Measurements from ENCODE around the gene PRDX5. TPM values are rescaled to one million over a fixed set of nuclear protein-coding genes. Genes with fewer than 3 reads are reported as not detected.

PRDX5 gene
- polyA plus RNA-seq, 4 donors = 187 to 282 (median 212) TPM

GRCh38 chr11:64343767-64344559 lies 26.0 kb downstream of the PRDX5 start:
- DNase-seq (ENCODE audit: low read depth in 4 of 4, low spot score in 2 of 4) = no peak

- DNase-seq (ENCODE audit: low read depth in 4 of 4, low spot score in 2 of 4) = no peak
These were observed 26.9 kb downstream of the PRDX5 start for GRCh38 chr11:64344787-64345186.

- no peak for DNase-seq (ENCODE audit: low read depth in 4 of 4, low spot score in 2 of 4)
These were observed 29.4 kb downstream of the PRDX5 start for GRCh38 chr11:64347193-64347867.

GRCh38 chr11:64348383-64349024 lies 30.6 kb downstream of the PRDX5 start:
- DNase-seq (ENCODE audit: low read depth in 4 of 4, low spot score in 2 of 4) = no peak

GRCh38 chr11:64349025-64349387 lies 31.1 kb downstream of the PRDX5 start:
- DNase-seq (ENCODE audit: low read depth in 4 of 4, low spot score in 2 of 4) = no peak

- DNase-seq (ENCODE audit: low read depth in 4 of 4, low spot score in 2 of 4) = no peak
These were observed 31.5 kb downstream of the PRDX5 start for GRCh38 chr11:64349404-64349803.

GRCh38 chr11:64351136-64351631 lies 33.3 kb downstream of the PRDX5 start:
- DNase-seq (ENCODE audit: low read depth in 4 of 4, low spot score in 2 of 4) = no peak

GRCh38 chr11:64352099-64352994 lies 34.4 kb downstream of the PRDX5 start:
- DNase-seq (ENCODE audit: low read depth in 4 of 4, low spot score in 2 of 4) = no peak

- no peak for DNase-seq (ENCODE audit: low read depth in 4 of 4, low spot score in 2 of 4)
These were observed 35.2 kb downstream of the PRDX5 start for GRCh38 chr11:64352995-64353714.

GRCh38 chr11:64353715-64354506 lies 36.0 kb downstream of the PRDX5 start:
- DNase-seq (ENCODE audit: low read depth in 4 of 4, low spot score in 2 of 4) = no peak

- no peak for DNase-seq (ENCODE audit: low read depth in 4 of 4, low spot score in 2 of 4)
These were observed 37.4 kb downstream of the PRDX5 start for GRCh38 chr11:64355078-64355940.

GRCh38 chr11:64356498-64357411 lies 38.8 kb downstream of the PRDX5 start:
- DNase-seq (ENCODE audit: low read depth in 4 of 4, low spot score in 2 of 4) = no peak

- DNase-seq (ENCODE audit: low read depth in 4 of 4, low spot score in 2 of 4) = no peak
These were observed 39.5 kb downstream of the PRDX5 start for GRCh38 chr11:64357446-64357845.

- DNase-seq (ENCODE audit: low read depth in 4 of 4, low spot score in 2 of 4) = no peak
These were observed 40.1 kb downstream of the PRDX5 start for GRCh38 chr11:64357904-64358535.

GRCh38 chr11:64358536-64358906 lies 40.6 kb downstream of the PRDX5 start:
- no peak for DNase-seq (ENCODE audit: low read depth in 4 of 4, low spot score in 2 of 4)

- DNase-seq (ENCODE audit: low read depth in 4 of 4, low spot score in 2 of 4) = peak in 1 of 4 donors; percentile 46
These were observed 41.2 kb downstream of the PRDX5 start, which contains the start of gene RPS6KA4 for GRCh38 chr11:64358907-64359711. Gene RPS6KA4, plus strand, starts transcription at chr11:64359162. Its CDS starts 74 bp downstream, at chr11:64359236.
